ENCODE results near the gene POLR2J.

Gene POLR2J

DNA sequence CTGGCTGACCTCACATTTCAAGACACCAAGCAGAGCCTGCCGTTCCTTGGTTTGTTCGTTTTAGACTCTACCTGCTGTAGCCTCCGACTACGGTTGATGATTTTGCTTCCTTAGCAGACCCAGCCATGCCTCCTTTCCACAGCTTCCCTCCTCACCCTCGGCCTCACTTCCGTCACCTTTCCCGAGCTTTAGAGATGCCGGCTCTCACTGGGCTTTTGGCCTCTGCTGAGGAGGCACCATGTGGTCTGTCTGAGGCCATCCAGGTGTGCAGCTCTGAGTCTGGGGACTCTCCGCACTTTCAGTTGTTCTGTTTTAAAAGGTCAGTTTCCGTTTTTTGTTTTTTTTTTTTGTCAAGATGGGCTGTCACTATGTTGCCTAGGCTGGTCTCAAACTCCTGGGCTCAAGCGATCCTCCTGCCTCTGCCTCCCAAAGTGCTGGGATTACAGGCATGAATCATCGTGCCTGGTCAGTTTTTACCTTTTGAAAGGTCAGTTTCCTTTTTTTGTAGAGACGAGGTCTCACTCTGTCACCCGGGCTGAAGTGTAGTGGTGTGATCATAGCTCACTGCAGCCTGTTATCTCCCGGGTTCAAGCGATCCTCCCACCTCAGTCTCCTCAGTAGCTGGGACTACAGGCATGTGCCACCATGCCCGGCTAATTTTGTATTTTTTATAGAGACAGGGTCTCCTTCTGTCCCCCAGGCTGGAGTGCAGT, 33.6 kb downstream of the POLR2J start:
- DNase-seq (ENCODE audit: low read depth in 3 of 3, low spot score in 1 of 3), result no peak

DNA sequence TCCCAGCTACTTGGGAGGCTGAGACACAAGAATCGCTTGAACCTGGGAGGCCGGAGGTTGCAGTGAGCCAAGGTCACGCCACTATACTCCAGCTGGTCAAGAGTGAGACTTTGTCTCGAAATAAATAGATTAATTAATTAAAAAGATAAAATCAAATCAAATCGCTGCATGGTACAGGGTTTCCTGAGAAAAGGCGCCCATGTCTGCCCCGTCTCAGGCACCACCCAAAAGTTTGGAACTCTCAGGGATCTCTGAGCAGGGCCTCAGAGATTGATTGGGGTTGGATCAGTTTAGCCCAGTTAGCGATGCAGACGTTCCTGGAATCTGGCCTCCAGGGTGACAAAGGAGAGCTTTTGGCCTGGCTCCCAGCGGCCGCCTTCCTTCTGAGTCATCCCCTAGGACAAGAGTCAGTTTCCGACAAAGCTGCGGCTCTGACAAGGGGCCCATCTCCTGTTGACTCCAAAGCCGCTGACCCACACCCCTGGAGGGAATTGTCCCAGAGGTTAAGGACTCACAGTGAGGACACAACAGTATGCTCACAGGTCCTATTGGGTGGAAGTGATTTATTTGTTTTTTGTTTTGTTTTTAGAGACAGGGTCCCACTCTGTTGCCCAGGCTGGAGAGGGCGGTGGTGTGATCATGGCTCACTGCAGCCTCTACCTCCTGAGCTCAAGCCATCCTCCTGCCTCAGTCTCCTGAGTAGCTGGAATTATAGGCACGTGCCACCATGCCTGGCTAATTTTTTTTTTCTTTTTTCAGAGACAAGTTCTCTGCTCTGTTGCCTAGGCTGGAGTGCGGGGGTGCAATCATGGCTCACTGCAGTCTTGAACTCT, 38.5 kb downstream of the POLR2J start:
- DNase-seq (ENCODE audit: low read depth in 3 of 3, low spot score in 1 of 3), result no peak

DNA sequence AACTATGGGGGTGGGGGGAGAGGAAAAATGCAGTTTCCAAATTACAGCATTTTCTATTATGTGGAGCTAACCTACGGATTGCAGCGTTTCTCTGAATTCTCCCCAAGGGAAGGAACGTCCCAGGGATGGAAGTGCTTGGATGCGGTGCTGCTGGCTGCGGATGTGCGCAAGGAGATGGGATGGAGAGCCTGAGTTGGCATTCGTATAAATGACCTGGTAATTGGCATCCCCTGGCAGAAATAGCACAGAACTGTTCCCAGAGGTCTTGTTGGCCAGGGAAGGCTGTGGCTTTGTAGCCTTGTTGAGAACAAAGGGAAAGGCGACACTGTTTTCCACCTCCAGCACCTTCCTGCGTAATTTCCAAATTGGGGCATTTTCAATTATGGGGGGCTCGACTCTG, 42.6 kb downstream of the POLR2J start:
- no peak for DNase-seq (ENCODE audit: low read depth in 3 of 3, low spot score in 1 of 3)

DNA sequence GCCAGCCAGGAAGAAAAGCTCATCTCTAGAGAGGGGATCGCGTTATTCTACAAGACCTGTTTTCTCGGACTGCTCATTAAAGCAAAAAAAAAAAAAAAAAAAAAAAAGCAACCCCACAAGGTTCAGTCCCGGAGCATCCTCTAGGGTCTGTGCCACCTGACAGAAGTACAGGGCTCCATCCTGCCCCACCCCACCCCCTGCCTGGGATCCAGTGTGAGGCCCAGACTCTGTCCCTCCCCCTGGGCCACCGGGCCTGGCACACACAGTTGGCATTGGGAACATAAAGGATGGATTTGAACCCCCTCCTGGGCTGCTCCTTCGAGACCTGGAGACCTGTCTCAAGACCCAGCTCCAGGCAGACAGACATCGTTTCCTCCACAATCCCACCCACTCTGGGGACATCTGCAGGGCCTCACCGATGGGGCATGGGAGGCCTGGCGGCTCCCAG, 44.7 kb downstream of the POLR2J start:
- no peak for DNase-seq (ENCODE audit: low read depth in 3 of 3, low spot score in 1 of 3)

DNA sequence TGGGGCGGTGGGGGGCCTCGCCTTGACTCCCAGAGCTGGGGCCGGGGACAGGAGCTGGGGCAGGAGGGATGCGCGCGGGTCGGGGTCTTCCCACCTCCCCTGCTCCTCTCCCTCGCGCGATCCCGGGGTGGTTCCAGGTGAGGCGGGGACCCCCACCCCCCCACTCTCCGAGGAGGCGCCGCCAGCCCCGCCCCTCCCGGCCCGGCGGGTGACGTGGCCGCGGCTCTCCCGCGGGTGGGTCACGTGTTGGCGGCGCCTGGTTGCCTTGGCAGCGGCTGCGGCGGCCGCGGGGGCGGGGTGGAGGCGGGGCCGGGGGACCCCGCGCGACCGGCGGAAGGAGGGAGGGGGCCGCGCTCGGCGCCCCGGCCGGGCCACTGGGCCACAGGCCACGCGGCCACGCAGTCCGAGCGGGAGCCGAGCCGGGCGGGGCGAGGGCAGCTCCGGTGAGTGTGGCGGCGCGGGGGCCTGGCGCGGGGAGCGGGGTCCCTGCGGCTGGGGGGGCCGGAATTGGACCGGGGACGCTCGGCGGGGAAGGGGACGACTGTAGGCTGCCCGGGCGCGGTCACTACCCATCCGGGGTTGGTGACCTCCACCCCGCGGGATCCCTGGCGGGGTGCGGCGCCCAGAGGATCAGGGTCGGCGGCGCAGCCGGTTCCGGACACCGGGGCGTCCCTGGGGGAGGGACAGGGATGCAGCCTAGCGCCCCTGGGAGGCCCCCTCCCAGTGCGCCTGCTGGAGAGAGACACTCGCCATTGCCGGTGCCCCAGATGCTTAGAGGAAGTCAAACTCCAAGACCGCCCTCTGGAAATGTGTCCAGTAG, 45.3 kb downstream of the POLR2J start, which contains the start of gene ORAI2:
Gene ORAI2 (plus strand): TSS at position 357 of the 820 bp plus-strand sequence. CDS start 5,382 bp downstream, outside the sequence.
- peak; percentile 75 to 87 (median 83) for DNase-seq (ENCODE audit: low read depth in 3 of 3, low spot score in 1 of 3)

DNA sequence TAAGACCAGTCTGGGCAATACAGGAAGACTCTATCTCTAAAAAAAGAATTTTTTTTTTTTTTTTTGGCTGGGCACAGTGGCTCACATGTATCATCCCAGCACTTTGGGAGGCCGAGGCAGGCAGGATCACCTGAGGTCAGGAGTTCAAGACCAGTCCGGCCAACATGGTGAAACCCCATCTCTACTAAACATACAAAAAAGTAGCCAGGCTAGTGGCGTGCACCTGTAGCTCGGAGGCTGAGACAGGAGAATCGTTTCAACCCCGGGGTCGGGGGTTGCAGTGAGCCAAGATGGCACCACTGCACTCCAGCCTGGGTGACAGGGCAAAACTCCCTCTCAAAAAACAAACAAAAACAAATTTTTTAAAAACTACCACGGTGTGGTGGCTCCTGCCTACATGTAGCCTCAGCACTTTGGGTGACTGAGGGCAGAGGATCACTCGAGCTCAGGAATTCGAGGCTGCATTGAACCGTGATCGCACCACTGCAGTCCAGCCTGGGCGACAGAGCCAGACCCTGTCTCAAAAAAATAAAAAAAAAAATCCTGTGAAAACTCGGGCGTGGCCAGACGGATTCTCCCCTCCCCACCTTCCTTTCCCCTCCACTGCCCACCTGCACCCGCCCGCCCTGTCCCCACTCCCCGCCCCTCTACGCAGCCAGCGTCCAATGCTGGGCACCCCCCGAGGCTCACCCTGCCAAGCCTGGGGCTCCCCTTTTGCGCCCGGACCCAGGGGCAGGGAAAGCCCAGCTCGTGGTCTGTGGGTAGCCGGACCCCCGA, 46.1 kb downstream of the POLR2J start:
- no peak for DNase-seq (ENCODE audit: low read depth in 3 of 3, low spot score in 1 of 3)

DNA sequence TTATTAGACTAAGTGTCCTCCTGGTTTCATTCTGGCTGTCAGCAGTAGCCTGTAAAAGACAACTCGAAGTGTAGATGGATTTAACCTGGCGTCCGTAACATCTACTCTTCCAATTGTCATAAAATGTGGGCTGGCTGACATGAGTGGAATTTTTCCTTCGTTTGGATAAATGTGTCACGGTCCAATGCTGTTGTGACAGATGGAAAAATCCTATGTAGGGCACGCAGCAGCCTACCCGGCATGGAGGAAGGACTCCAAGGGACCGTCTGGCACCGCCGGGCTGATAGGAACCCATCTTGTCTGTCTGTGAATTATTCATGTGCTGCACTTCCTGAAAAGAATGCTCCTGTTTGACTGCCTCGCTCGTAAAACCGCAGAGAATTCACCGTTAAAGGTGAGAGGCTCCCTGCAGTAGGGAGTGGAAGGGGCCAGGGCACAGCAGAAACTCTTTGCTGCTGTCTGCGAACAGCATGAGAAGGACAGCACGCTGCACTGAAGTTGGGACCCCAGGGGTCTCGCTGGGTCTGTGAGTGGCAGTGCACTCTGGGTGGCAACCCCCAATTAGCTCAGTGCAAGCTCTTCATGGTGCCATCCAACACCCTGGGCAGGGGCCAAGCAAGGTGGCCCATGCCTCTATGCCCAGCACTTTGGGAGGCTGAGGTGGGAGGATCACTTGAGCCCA, 47.0 kb downstream of the POLR2J start:
- DNase-seq (ENCODE audit: low read depth in 3 of 3, low spot score in 1 of 3), result peak; percentile 30 to 53 (median 36)

DNA sequence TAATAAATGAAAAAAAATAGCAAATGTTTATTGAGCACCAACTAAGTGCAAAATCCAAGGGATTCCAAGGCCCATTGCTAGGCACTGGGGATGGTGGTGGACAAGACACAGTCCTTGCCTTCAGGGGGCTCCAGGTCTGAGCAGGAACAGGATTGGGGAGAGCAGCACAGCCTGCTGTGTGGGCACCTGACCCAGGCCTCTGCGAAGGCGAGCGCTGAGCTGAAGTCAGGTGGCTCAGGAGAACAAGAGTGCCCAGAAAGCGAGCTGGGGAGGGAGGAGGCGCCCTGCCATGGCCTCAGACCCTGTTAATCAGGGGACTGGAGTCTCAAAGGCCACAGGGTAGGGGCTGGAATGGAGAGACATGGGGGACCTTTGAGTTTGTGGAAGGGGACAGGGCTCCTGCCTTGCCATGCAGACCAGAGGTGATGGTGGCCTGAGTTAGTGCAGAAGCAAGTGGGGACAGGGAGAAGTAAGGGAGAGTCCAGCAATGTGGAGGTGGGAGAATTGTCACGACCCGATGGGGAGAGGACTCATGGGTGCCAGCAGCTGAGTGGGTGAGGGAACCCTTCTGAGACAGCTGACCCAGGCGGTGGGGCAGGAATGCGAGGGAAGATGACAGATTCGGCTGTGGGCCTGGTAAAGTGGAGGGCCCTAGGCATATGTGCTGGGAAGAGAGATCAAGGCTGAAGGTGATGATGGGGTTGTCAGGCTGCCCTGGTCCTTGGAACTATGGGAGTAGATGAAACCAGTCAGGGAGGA, 49.4 kb downstream of the POLR2J start:
- no peak for DNase-seq (ENCODE audit: low read depth in 3 of 3, low spot score in 1 of 3)

DNA sequence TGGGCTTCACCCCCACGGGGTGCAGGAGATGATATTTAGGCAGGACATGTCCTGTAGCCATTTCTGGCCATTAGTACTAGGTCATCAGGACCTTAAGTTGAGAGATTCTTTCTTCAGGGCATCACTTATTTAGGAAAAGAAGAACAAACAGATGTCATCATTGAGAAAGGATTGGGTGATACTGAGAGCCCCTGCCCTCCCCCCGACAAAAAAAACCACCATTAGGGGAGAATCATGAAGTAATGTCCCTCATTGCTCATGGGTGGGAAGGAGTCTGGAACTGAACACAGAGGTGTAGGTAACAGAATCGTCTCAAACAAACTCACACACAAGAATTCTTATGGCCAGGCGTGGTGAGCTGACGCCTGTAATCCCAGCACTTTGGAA, 51.7 kb downstream of the POLR2J start:
- no peak for DNase-seq (ENCODE audit: low read depth in 3 of 3, low spot score in 1 of 3)

DNA sequence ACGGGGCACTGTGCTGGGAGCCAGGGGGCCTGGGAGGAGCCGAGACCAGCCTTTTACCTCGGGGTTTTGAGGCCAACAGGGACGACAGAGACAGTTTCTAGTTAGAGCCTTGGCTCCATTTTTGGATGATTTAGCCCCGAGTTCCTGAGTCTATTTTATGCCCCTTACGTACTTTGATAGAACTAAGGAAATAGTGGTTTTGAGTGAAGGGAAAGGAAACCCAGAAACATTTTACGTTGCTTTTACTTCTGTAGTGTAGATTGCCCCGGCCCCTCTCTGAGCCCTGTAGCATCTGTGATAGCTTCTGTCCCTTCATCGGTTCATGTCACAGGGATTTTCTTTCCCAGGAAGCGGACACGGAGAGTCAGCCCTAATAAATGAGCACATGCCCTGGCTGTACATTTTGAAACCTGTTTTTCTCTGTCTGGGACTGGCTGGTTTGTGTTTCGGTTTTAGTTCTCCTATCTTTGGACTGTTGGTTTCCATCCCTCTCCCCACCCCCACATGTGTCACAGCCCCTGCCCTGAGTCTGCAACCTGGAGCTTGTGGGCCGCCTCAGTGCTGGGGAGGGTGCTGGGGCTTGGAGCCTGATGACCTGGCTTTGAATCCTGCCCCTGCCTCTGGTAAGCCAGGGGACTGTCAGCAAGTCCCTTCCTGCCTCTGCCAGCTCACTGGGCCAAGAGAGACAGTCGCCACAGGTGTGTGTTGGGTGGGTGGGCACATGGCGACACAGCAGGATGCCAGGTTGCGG, 52.3 kb downstream of the POLR2J start:
- peak in 2 of 3 donors; percentile 27 to 54 for DNase-seq (ENCODE audit: low read depth in 3 of 3, low spot score in 1 of 3)

DNA sequence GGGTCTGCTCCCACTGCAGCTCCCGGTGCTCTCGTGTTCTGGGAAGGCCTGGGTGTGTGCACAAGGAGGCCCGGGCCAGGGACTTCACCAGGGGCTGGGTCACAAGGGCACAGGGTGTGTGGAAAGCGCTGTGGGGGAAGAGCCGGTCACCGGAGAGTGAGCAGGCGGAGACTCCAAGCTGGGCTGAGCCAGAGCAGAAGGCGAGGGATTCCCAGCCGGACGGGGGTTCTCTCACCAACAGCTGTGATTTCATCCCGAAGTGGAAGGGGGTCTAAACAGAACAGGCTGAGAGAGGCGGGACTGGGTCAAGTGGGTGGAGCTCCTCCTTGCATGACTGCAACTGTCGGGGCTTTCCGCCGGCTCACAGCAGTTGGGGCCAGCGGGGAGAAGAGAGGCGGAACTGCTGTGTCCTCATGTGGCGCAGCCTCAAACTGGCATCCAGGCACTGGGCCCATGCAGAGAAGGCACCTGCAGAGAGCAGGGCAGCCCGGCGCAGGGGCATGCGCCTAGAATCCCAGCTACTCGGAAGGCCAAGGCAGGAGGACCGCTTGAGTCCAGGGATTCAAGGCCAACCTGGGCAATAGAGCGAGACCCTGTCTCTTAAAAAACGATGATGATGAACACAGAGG, 53.0 kb downstream of the POLR2J start:
- peak; percentile 69 to 71 (median 69) for DNase-seq (ENCODE audit: low read depth in 3 of 3, low spot score in 1 of 3)

DNA sequence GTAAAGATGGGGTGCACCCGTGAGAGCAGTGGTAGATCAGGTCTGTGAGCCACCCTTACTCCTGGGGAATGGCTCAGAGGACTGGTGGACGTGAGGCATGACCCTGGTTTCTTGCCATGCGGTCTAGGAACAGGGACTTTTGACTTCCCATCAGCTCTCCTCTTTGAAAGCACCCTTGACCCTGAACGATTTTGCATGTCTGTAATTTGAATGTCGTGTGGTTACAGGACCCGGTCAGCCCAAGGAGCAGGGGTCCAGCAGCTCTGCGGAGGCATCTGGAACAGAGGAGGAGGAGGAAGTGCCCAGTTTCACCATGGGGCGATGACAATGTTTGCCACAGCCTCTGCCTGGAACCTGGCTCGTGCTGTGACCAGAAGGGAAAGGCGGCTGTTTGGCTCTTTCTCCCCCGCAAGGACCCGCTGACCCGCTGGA, 53.9 kb downstream of the POLR2J start:
- DNase-seq (ENCODE audit: low read depth in 3 of 3, low spot score in 1 of 3), result no peak

DNA sequence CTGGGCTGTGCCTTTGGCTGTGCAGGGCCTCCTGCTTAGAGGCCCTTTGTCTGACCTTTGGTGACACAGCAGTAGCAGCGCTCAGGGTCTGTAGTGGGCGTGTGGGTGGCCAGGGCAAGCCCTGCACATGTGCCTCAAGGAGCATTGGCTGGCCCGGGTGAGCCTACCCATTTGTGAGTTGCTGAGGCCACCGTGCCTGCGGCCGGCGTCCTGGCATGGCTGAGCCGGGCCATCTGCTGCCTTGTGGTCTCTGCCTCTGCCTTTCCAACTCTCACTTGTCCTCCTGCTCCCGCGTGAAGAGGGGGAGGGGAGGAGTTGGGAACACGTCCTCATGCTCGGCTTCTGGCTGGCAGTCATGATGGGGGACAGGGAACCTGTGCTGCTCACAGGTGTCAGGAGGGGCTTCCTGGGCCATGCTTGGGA, 54.6 kb downstream of the POLR2J start:
- DNase-seq (ENCODE audit: low read depth in 3 of 3, low spot score in 1 of 3), result no peak

All from stimulated activated CD4-positive, alpha-beta T cell treated with anti-CD3 and anti-CD28 coated beads, TNF-alpha, amount 100 ng/mL, for 1 hour (primary cell).